AG10803 (cell line): ENCODE results near the gene ZBTB8OS.
"Not testable (repeated sequence)": the region's sequence is repeated elsewhere in the genome, so short reads cannot be mapped to it uniquely, and the experiment has no call there.

Experiments used
- DNase-seq: peaks from one replicate; pipeline ENCODE4 v3.0.0; 2010; ENCODE audit warnings: low read depth
- H3K4me3 ChIP-seq: 2 replicates; pipeline ENCODE4 v1.5.1; 2011; ENCODE audit warnings: mild to moderate bottlenecking, low read length, control low read depth
- TF ChIP-seq, protein P1 (sequence below): conservative IDR thresholded peaks from 2 replicates; pipeline ENCODE4 v1.5.1; 2011; ENCODE audit warnings: mild to moderate bottlenecking, low read length, control low read depth, inconsistent platforms

ZBTB8OS gene

DNA sequence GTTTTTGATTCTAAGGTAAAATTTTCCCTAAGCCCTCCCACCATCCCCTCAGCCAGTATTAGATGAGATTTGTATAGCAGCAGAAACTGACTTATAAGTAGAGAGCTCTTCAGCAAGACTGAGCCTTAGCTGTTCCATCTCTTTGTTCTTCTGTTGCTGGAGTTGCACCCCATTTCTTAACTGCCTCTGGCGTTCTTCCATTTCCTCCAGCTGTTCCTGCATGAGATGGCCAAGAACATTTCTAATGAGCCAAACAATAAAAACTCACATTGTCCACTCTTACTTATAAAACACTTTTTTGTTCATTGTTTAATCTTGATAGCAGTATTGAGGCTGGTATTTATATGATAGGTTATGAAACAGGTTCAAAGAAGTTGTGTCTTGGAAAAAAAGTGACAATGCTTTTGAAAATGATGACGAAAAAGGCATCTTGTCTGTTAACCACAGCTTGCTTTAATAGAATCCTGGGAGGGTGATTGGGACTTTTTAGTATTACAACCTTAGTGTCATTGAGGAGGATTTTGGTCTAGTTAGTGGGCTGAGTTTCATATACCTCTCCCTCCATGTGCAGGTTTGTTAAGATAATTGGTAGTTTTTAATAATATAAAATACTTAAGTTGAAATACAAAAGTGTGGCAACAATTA lies 33.9 kb upstream of the ZBTB8OS start:
- TF ChIP-seq, protein P1, sequence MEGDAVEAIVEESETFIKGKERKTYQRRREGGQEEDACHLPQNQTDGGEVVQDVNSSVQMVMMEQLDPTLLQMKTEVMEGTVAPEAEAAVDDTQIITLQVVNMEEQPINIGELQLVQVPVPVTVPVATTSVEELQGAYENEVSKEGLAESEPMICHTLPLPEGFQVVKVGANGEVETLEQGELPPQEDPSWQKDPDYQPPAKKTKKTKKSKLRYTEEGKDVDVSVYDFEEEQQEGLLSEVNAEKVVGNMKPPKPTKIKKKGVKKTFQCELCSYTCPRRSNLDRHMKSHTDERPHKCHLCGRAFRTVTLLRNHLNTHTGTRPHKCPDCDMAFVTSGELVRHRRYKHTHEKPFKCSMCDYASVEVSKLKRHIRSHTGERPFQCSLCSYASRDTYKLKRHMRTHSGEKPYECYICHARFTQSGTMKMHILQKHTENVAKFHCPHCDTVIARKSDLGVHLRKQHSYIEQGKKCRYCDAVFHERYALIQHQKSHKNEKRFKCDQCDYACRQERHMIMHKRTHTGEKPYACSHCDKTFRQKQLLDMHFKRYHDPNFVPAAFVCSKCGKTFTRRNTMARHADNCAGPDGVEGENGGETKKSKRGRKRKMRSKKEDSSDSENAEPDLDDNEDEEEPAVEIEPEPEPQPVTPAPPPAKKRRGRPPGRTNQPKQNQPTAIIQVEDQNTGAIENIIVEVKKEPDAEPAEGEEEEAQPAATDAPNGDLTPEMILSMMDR: no peak
- no peak overlapping the region for H3K4me3 ChIP-seq
- peak; percentile 87 for DNase-seq

DNA sequence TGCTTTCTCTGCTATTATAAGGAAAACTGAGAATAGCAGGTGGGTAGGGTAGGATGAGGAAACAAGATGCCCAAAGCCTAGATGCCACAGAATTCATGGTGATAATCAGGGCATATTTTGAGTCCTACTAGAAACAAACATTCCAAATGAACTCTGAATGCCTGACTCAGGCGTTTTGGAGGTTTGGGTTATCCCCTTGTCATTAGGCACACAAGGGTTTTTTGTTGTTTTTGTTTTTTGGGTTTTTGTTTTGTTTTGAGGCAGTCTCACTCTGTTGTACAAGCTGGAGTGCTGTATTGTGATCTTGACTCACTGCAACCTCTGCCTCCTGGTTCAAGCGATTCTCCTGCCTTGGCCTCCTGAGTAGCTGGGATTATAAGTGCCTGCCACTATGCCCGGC lies 33.0 kb upstream of the ZBTB8OS start:
- TF ChIP-seq, protein P1: no peak
- no peak overlapping the region for H3K4me3 ChIP-seq
- DNase-seq: no peak

DNA sequence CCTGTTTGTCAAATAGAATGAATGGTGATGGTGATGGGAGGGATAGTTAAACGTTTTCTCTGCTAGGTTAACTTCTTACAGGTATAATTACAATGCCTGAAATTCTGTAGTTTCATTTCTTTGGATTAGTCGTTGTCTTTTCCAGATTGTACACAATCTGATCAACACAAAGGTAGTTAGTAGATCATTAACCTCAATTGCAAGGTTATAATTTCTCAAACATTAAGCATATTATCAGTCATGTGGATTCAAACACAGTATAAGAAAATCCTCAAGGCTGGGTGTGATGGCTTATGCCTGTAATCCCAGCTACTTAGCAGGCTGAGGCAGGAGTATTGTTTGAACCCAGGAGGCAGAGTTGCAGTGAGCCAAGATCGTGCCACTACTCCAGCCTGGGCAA lies 31.6 kb upstream of the ZBTB8OS start:
- no peak overlapping the region for H3K4me3 ChIP-seq
- TF ChIP-seq, protein P1: no peak
- DNase-seq: no peak

DNA sequence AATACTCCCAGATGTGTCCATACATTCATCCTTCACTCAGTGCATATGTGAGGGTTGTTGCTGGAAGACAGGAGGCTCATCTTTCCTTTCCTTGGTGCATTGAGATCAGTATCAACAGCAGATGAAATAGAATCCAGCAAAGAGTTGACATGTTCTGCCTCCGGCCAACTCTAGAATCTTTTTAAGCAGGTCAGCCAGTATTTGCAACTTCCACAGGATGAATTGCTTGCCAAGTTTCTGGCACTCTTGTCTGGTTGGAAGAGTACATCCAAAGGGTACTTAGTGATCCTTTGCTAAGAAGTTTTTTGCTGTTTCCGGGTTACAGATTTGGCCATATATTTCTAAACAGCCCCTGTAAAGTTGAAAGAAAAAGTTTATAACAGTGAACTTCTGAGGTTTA lies 31.2 kb upstream of the ZBTB8OS start:
- TF ChIP-seq, protein P1: no peak

DNA sequence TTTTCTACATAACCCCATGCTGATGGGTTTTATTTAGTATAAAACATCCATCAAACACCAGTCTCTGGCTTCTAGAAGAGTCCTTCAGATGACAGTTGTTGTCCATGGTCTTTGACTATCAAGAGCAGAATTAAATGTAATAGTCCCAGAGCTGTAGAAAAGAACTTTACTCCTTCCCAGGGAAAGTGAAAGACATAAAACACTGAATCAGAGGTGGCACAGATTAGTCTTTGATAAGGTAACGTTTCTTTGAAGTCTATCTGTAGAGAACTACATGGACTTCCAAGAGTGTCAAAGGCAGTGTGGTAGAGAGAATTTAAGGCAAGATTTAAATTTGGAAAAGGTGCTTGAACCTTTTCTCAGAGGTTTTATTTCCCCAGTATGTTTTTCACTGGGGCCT lies 30.3 kb upstream of the ZBTB8OS start:
- TF ChIP-seq, protein P1: no peak
- H3K4me3 ChIP-seq: no peak overlapping the region
- DNase-seq: no peak

More for the DNA sequence above, 31.2 kb upstream of the ZBTB8OS start:
- no peak overlapping the region for H3K4me3 ChIP-seq
- peak; percentile 23 for DNase-seq

DNA sequence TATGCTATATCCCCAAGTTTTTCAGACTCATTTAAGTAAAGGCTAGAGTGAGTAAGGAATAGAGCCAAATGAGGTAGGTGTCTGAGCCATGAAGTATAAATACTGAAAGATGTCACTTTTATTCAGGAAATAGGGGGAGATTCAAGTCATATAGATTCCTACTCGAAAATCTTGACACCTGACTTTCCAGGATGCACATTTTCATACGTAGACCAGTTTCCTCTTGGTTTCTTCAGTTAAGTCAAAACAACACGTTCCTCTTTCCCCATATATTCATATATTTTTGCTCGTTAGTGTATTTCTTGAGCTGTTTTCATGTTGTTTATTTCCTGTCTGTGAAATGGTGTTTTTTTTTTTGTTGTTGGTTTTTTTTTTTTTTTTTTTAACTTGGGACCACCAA lies 29.6 kb upstream of the ZBTB8OS start:
- not testable (repeated sequence) for DNase-seq, H3K4me3 ChIP-seq

DNA sequence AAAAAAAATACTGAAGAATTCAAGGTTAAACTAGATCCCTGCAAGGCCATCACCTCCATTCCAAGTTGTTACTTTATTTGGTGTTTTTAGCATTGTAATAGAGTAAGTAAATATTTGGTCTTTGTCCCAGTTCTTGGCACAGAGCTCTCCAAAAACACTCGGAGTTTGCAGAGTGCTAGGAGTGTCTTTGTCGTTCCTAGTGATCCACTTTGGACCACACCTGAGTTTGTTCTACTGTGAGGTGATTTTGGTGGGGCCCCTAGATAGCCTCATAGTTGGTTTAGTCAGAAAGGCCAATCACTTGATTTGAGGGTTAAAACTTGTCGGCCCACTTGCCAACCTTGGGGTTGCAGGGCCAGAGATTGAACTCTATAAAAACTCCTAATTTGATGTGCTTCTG lies 26.6 kb upstream of the ZBTB8OS start:
- no peak for DNase-seq
- no peak overlapping the region for H3K4me3 ChIP-seq
- TF ChIP-seq, protein P1: no peak

DNA sequence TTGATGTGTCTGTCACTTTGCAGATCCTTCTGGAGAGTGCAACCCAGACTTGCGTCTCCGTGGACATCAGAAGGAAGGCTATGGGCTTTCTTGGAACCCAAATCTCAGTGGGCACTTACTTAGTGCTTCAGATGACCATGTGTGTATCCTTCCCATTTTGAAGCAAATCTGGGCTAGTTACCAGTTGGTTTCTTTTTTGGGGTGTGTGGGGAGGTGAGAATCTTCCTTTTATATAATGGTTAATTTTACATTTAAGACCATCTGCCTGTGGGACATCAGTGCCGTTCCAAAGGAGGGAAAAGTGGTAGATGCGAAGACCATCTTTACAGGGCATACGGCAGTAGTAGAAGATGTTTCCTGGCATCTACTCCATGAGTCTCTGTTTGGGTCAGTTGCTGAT lies 18.4 kb upstream of the ZBTB8OS start:
- not testable (repeated sequence) for DNase-seq, H3K4me3 ChIP-seq
